GM21526 (cell line): ENCODE measurements around the gene VTI1A.

Source experiments
- ATAC-seq: cut with Tn5 transposase; IDR thresholded peaks from one replicate; pipeline ENCODE4 v1.9.1; 2021; ENCODE audit warnings: moderate library complexity; ENCODE audit not compliant: unreplicated experiment, low FRiP score

The VTI1A gene

GRCh38 chr10:112816891-112817290 is 369.9 kb downstream of the VTI1A start:
- ATAC-seq, result no peak

- ATAC-seq, result no peak
These were observed 371.2 kb downstream of the VTI1A start for GRCh38 chr10:112817981-112818777.

GRCh38 chr10:112819231-112819630 is 372.2 kb downstream of the VTI1A start:
- ATAC-seq, result no peak

GRCh38 chr10:112820320-112820719 is 373.3 kb downstream of the VTI1A start:
- ATAC-seq, result no peak

GRCh38 chr10:112821038-112821437 is 374.0 kb downstream of the VTI1A start:
- ATAC-seq, result no peak

GRCh38 chr10:112821663-112822062 is 374.6 kb downstream of the VTI1A start:
- ATAC-seq, result no peak

GRCh38 chr10:112823007-112823406 is 376.0 kb downstream of the VTI1A start:
- ATAC-seq, result no peak

GRCh38 chr10:112823604-112824003 is 376.6 kb downstream of the VTI1A start:
- no peak for ATAC-seq

- ATAC-seq, result no peak
These were observed 379.1 kb downstream of the VTI1A start for GRCh38 chr10:112826018-112826697.

GRCh38 chr10:112827086-112827485 is 380.1 kb downstream of the VTI1A start:
- no peak for ATAC-seq

- no peak for ATAC-seq
These were observed 380.9 kb downstream of the VTI1A start for GRCh38 chr10:112827951-112828350.

- ATAC-seq, result no peak
These were observed 384.8 kb downstream of the VTI1A start for GRCh38 chr10:112831859-112832258.

- ATAC-seq, result no peak
These were observed 385.4 kb downstream of the VTI1A start for GRCh38 chr10:112832361-112832878.

- no peak for ATAC-seq
These were observed 385.9 kb downstream of the VTI1A start for GRCh38 chr10:112832959-112833358.

- ATAC-seq, result no peak
These were observed 387.8 kb downstream of the VTI1A start for GRCh38 chr10:112834751-112835181.

- ATAC-seq, result no peak
These were observed 388.3 kb downstream of the VTI1A start for GRCh38 chr10:112835217-112835715.

- ATAC-seq, result no peak
These were observed 389.0 kb downstream of the VTI1A start for GRCh38 chr10:112835944-112836451.

GRCh38 chr10:112838784-112839481 is 391.9 kb downstream of the VTI1A start:
- ATAC-seq, result no peak

GRCh38 chr10:112839928-112840654 is 393.1 kb downstream of the VTI1A start:
- no peak for ATAC-seq

GRCh38 chr10:112841549-112841948 is 394.5 kb downstream of the VTI1A start:
- ATAC-seq, result no peak
